Bone marrow (tissue), 2 donors: ENCODE results near the gene OVOL2.

ENCODE experiments used
- DNase-seq, 2 donors: peaks; one replicate each; lab custom pipeline; 2025; lab: John Stamatoyannopoulos, UW

OVOL2 gene

GRCh38 chr20:18012901-18013300, 44.8 kb downstream of the OVOL2 start:
- no peak for DNase-seq

- no peak for DNase-seq
These were observed 45.6 kb downstream of the OVOL2 start for GRCh38 chr20:18011951-18012645.

- DNase-seq = no peak
These were observed 46.2 kb downstream of the OVOL2 start for GRCh38 chr20:18011482-18011881.

GRCh38 chr20:18009116-18009515, 48.6 kb downstream of the OVOL2 start:
- DNase-seq = no peak

- DNase-seq = no peak
These were observed 50.0 kb downstream of the OVOL2 start for GRCh38 chr20:18007534-18008292.

GRCh38 chr20:18006684-18007083, 51.0 kb downstream of the OVOL2 start:
- DNase-seq = no peak

GRCh38 chr20:18005990-18006364, 51.7 kb downstream of the OVOL2 start:
- DNase-seq = no peak

- DNase-seq = no peak
These were observed 52.3 kb downstream of the OVOL2 start for GRCh38 chr20:18005170-18005989.

GRCh38 chr20:18004384-18005031, 53.2 kb downstream of the OVOL2 start:
- DNase-seq = no peak

- DNase-seq = no peak
These were observed 53.8 kb downstream of the OVOL2 start for GRCh38 chr20:18003897-18004296.

GRCh38 chr20:18001131-18001921, 56.4 kb downstream of the OVOL2 start:
- no peak for DNase-seq

GRCh38 chr20:17999566-17999965, 58.1 kb downstream of the OVOL2 start:
- DNase-seq = no peak

- no peak for DNase-seq
These were observed 59.3 kb downstream of the OVOL2 start for GRCh38 chr20:17998446-17998845.

- DNase-seq = peak in 1 of 2 donors; percentile 63
These were observed 61.5 kb downstream of the OVOL2 start for GRCh38 chr20:17995967-17996819.

- no peak for DNase-seq
These were observed 64.2 kb downstream of the OVOL2 start for GRCh38 chr20:17993546-17993945.

- DNase-seq = no peak
These were observed 64.7 kb downstream of the OVOL2 start for GRCh38 chr20:17992847-17993513.

- DNase-seq = no peak
These were observed 65.5 kb downstream of the OVOL2 start for GRCh38 chr20:17992224-17992637.

- DNase-seq = no peak
These were observed 67.3 kb downstream of the OVOL2 start for GRCh38 chr20:17990278-17990972.

- no peak for DNase-seq
These were observed 69.7 kb downstream of the OVOL2 start for GRCh38 chr20:17987988-17988387.
